SK-N-SH (cell line): ENCODE data around the gene SCN8A. TPM values are rescaled to one million over a fixed set of nuclear protein-coding genes. Genes with fewer than 3 reads are reported as not detected.

ENCODE experiments used
- CTCF ChIA-PET: fragments of 300-600, 350-600 bp; formaldehyde crosslinking; extraction: SDS; loops from one replicate; lab custom pipeline; 2021; lab: Yijun Ruan, JAX
- POLR2A ChIA-PET: fragments of 350-600 bp; sonication (Branson Sonifier 250); formaldehyde crosslinking; extraction: SDS; loops from one replicate; lab custom pipeline; 2020; ENCODE audit warnings: antibody characterized with exemption, inconsistent platforms; lab: Yijun Ruan, JAX
- DNase-seq: peaks from one replicate; pipeline ENCODE4 v3.0.0; 2012
- H2AFZ ChIP-seq: fragments of 200-600 bp; sonication (generic); 2 replicates; pipeline ENCODE4 v1.8.1; 2016; ENCODE audit warnings: antibody characterized with exemption, mild to moderate bottlenecking, low read depth
- H3F3A ChIP-seq: fragments of 200-600 bp; sonication (generic); replicated peaks from 2 replicates; pipeline ENCODE3; 2016; ENCODE audit warnings: antibody characterized with exemption, mild to moderate bottlenecking; ENCODE audit not compliant: insufficient read depth
- H3K27ac ChIP-seq, 2 experiments: fragments of 200-500 bp in 1 of 2; fragments of 200-600 bp in 1 of 2; sonication (Bioruptor generic) in 1 of 2; sonication (generic), shearing (Covaris generic) in 1 of 2; 2 replicates each; pipeline versions ENCODE4 v1.5.1 to v1.6.1; 2014 to 2016; ENCODE audit warnings: low read depth in 2 of 2, inconsistent platforms in 1 of 2, low read length in 1 of 2, mild to moderate bottlenecking in 1 of 2, mixed read lengths in 1 of 2
- H3K27me3 ChIP-seq: fragments of 200-600 bp; sonication (generic), shearing (Covaris generic); 2 replicates; pipeline ENCODE4 v1.6.1; 2016; ENCODE audit warnings: mixed run types; ENCODE audit not compliant: insufficient read depth
- H3K36me3 ChIP-seq, 2 experiments: fragments of 200-500 bp in 1 of 2; fragments of 200-600 bp in 1 of 2; sonication (Bioruptor generic) in 1 of 2; sonication (generic) in 1 of 2; replicated peaks in 1 of 2; 2 replicates each; pipeline versions ENCODE3 to v1.5.1; 2014 to 2016; ENCODE audit warnings: low read length in 1 of 2, mild to moderate bottlenecking in 1 of 2; ENCODE audit not compliant: insufficient read depth in 2 of 2, control insufficient read depth in 1 of 2
- H3K4me1 ChIP-seq, 2 experiments: fragments of 200-500 bp in 1 of 2; fragments of 200-600 bp in 1 of 2; sonication (Bioruptor generic) in 1 of 2; sonication (generic), shearing (Covaris generic) in 1 of 2; 2 replicates each; pipeline versions ENCODE4 v1.5.1 to v1.6.1; 2014 to 2016; ENCODE audit warnings: low read depth in 1 of 2, low read length in 1 of 2, mixed run types in 1 of 2; ENCODE audit not compliant: insufficient read depth in 2 of 2, control insufficient read depth in 1 of 2
- H3K4me2 ChIP-seq: fragments of 200-600 bp; sonication (generic), shearing (Covaris generic); 2 replicates; pipeline ENCODE4 v1.6.1; 2017; ENCODE audit warnings: mixed run types
- H3K4me3 ChIP-seq, 2 experiments: fragments of 200-500 bp in 1 of 2; fragments of 200-600 bp in 1 of 2; sonication (Bioruptor generic) in 1 of 2; sonication (generic), shearing (Covaris generic) in 1 of 2; 2 replicates each; pipeline versions ENCODE4 v1.5.1 to v1.8.1; 2014 to 2016; ENCODE audit warnings: low read depth in 2 of 2, inconsistent platforms in 1 of 2, low read length in 1 of 2, mild to moderate bottlenecking in 1 of 2, mixed read lengths in 1 of 2, moderate library complexity in 1 of 2
- H3K79me2 ChIP-seq: fragments of 200-600 bp; sonication (generic); 2 replicates; pipeline ENCODE4 v1.8.1; 2017; ENCODE audit warnings: mild to moderate bottlenecking; ENCODE audit not compliant: insufficient read depth
- H3K9ac ChIP-seq: fragments of 200-600 bp; sonication (generic); 2 replicates; pipeline ENCODE4 v1.6.1; 2017; ENCODE audit warnings: mixed run types
- H3K9me2 ChIP-seq: fragments of 200-600 bp; sonication (generic); 2 replicates; pipeline ENCODE4 v1.6.1; 2017; ENCODE audit warnings: mixed run types
- H3K9me3 ChIP-seq: fragments of 200-600 bp; sonication (generic); 2 replicates; pipeline ENCODE4 v1.6.1; 2017; ENCODE audit warnings: mixed run types, mild to moderate bottlenecking, moderate library complexity
- H4K20me1 ChIP-seq: fragments of 200-600 bp; sonication (generic); 2 replicates; pipeline ENCODE4 v1.6.1; 2017; ENCODE audit warnings: mild to moderate bottlenecking, mixed run types; ENCODE audit not compliant: insufficient read depth
- CHD2 ChIP-seq: fragments of 150-350 bp; IDR thresholded peaks from 2 replicates; pipeline ENCODE4 v1.6.1; 2018; ENCODE audit warnings: low read length; ENCODE audit not compliant: partially characterized antibody
- CTCF ChIP-seq: fragments of 200-600 bp; sonication (generic); IDR thresholded peaks from 2 replicates; pipeline ENCODE4 v1.6.1; 2017; ENCODE audit warnings: antibody characterized with exemption, mild to moderate bottlenecking, moderate library complexity
- ELF1 ChIP-seq: IDR thresholded peaks from 2 replicates; pipeline ENCODE4 v1.4.0; 2012
- EP300 ChIP-seq, 2 experiments: IDR thresholded peaks; 2 replicates each; pipeline versions ENCODE4 v1.4.0 to v1.6.1; 2012; ENCODE audit warnings: borderline replicate concordance in 1 of 2, low read depth in 1 of 2, low read length in 1 of 2
- EZH2phosphoT487 ChIP-seq: fragments of 200-600 bp; sonication (generic); IDR thresholded peaks from 2 replicates; pipeline ENCODE4 v1.6.1; 2017; ENCODE audit warnings: low read depth, mixed run types, mild to moderate bottlenecking, antibody characterized with exemption, moderate library complexity, borderline replicate concordance
- GATA2 ChIP-seq: sonication (generic); formaldehyde crosslinking; IDR thresholded peaks from 2 replicates; pipeline ENCODE4 v1.5.0; 2020; ENCODE audit warnings: mild to moderate bottlenecking, missing genetic modification reagents
- MAX ChIP-seq: IDR thresholded peaks from 2 replicates; pipeline ENCODE4 v1.4.0; 2012; ENCODE audit warnings: low read depth
- MXI1 ChIP-seq: IDR thresholded peaks from 2 replicates; pipeline ENCODE4 v1.6.1; 2012; ENCODE audit warnings: mild to moderate bottlenecking, low read depth, low read length, improper control_type of control experiment
- NRF1 ChIP-seq: IDR thresholded peaks from 2 replicates; pipeline ENCODE4 v1.6.1; 2012; ENCODE audit warnings: low read depth, mild to moderate bottlenecking, low read length
- PBX3 ChIP-seq: IDR thresholded peaks from 2 replicates; pipeline ENCODE4; 2012
- POLR2AphosphoS5 ChIP-seq: IDR thresholded peaks from 2 replicates; pipeline ENCODE4 v1.6.1; 2012; ENCODE audit warnings: low read depth, low read length
- RAD21 ChIP-seq: IDR thresholded peaks from 2 replicates; pipeline ENCODE4 v1.6.1; 2012; ENCODE audit warnings: mild to moderate bottlenecking, low read length
- TCF12 ChIP-seq: IDR thresholded peaks from 2 replicates; pipeline ENCODE4 v1.4.0; 2012
- YY1 ChIP-seq: IDR thresholded peaks from 2 replicates; pipeline ENCODE4 v1.4.0; 2012; ENCODE audit warnings: low read depth, mild to moderate bottlenecking
- WGBS: methylation state at CpG from one replicate; pipeline ENCODE4 v1.1.6; 2017; ENCODE audit warnings: low lambda C conversion rate; 5-methylcytosine and 5-hydroxymethylcytosine counted together
- polyA plus RNA-seq, 3 experiments: library from polyadenylated mRNA; depleted of rRNA; stranded (reverse); fragments of >200 nt; gene quantifications; 2 replicates each; pipeline ENCODE4 v1.2.3, GENCODE V29; 2012

SCN8A gene
- polyA plus RNA-seq, 1 of the 3 experiments (the other 2 are of a cell fraction), result 7.1 TPM

GRCh38 chr12:51825216-51825615, 234.2 kb downstream of the SCN8A start (continued):
- TF ChIP-seq NRF1, result no peak
- no peak for TF ChIP-seq ELF1
- TF ChIP-seq RAD21, result no peak

GRCh38 chr12:51826881-51827280, 235.8 kb downstream of the SCN8A start:
- H3K27ac ChIP-seq, result no peak overlapping the region
- POLR2A ChIA-PET, result no interaction called here
- no peak for TF ChIP-seq TCF12
- no peak for TF ChIP-seq CHD2
- TF ChIP-seq CTCF, result no peak
- peak; percentile 34; the same call in 1 of the 2 replicates for TF ChIP-seq MXI1
- TF ChIP-seq MAX, result no peak
- no peaks in the 10 kb centered on the region for H3K79me2 ChIP-seq
- H3K9me2 ChIP-seq, result no peaks in the 10 kb centered on the region
- no peaks in the 10 kb centered on the region for H3K36me3 ChIP-seq
- no peak overlapping the region for H2AFZ ChIP-seq
- H4K20me1 ChIP-seq, result no peaks in the 10 kb centered on the region
- no peaks in the 10 kb centered on the region for H3K27me3 ChIP-seq
- H3K9me3 ChIP-seq, result no peaks in the 10 kb centered on the region
- CTCF ChIA-PET, result interaction anchor here (1.2 to 4.9 kb wide), 2 partner anchors 13 to 47 kb away, joined by 5 to 46 read pairs; a partner anchor contains a TSS
- peaks cover 10% of the 10 kb centered on the region for H3F3A ChIP-seq
- no peak overlapping the region for H3K4me2 ChIP-seq
- H3K4me1 ChIP-seq, result peaks cover 0 to 16% of the 10 kb centered on the region in 2 experiments; a peak in 1 of 4 replicates
- no peak overlapping the region for H3K9ac ChIP-seq
- DNase-seq, result peak; percentile 59
- 74% methylated on average over 4 of the region's 4 CpGs for WGBS
- H3K4me3 ChIP-seq, result no peak overlapping the region

GRCh38 chr12:51827925-51828818, 237.1 kb downstream of the SCN8A start:
- Histone ChIP-seq H3K27ac (no peak overlapping the region; a peak in 1 of 4 replicates), H3K4me2 (no peak overlapping the region), H3K36me3 (no peaks in the 10 kb centered on the region), H3K4me3 (no peak overlapping the region), H3K9me2 (no peaks in the 10 kb centered on the region), H3F3A (peaks cover 3% of the 10 kb centered on the region), H3K27me3 (no peaks in the 10 kb centered on the region), H3K79me2 (no peaks in the 10 kb centered on the region), H2AFZ (no peak overlapping the region), H3K9me3 (no peaks in the 10 kb centered on the region), H3K9ac (no peak overlapping the region), H3K4me1 (peaks cover 0 to 16% of the 10 kb centered on the region in 2 experiments; a peak in 1 of 4 replicates), H4K20me1 (no peaks in the 10 kb centered on the region)
- POLR2A ChIA-PET, result interaction anchor here (0.7 kb wide), 1 partner anchor 409 kb away, joined by 3 read pairs; no protein-coding TSS in a partner anchor
- WGBS, result 80% methylated on average over 9 of the region's 11 CpGs
- TF ChIP-seq CTCF (no peak), ELF1 (no peak), GATA2 (CRISPR knock-in tag) (no peak), PBX3 (no peak), POLR2AphosphoS5 (no peak), EP300 (IDR thresholded peaks at IDR 0.05; ENCODE audit: borderline replicate concordance in 1 of 2, low read depth in 1 of 2, low read length in 1 of 2) (no peak), YY1 (no peak), MXI1 (no peak), MAX (no peak), EZH2phosphoT487 (no peak)
- CTCF ChIA-PET, result interaction anchor here (0.7 to 1.8 kb wide), 8 partner anchors 11 to 408 kb away, joined by 3 to 4 read pairs (median 3); partner anchors contain the start of gene SLC4A8
- no peak for DNase-seq
